Endothelial cell of umbilical vein (primary cell): Measurements from ENCODE around the gene BRICD5.

Experiments
- EZH2 ChIP-seq: IDR thresholded peaks from 2 replicates; pipeline ENCODE4 v1.6.1; 2012; ENCODE audit warnings: borderline replicate concordance, low read depth, mild to moderate bottlenecking, moderate library complexity, low read length, inconsistent platforms; ENCODE audit not compliant: severe bottlenecking
- FOS ChIP-seq: IDR thresholded peaks from 2 replicates; pipeline ENCODE4 v1.6.1; 2011; ENCODE audit warnings: mild to moderate bottlenecking, low read length, moderate library complexity, borderline replicate concordance; ENCODE audit not compliant: insufficient read depth
- GATA2 ChIP-seq: IDR thresholded peaks from 2 replicates; pipeline ENCODE4 v1.7.0; 2011; ENCODE audit warnings: low read depth, mild to moderate bottlenecking, moderate library complexity, mixed read lengths, low read length; ENCODE audit not compliant: insufficient read length, insufficient read depth
- JUN ChIP-seq: IDR thresholded peaks from 2 replicates; pipeline ENCODE4 v1.6.1; 2011; ENCODE audit warnings: borderline replicate concordance, low read depth; ENCODE audit not compliant: insufficient read length, insufficient read depth
- MYC ChIP-seq: IDR thresholded peaks from one replicate; pipeline ENCODE4 v1.6.1; 2011; ENCODE audit warnings: mild to moderate bottlenecking, low read depth, low read length
- POLR2A ChIP-seq: IDR thresholded peaks from 2 replicates; pipeline ENCODE4 v1.6.1; 2012; ENCODE audit warnings: low read depth, mild to moderate bottlenecking, control low read depth, low read length
- POLR2AphosphoS5 ChIP-seq: IDR thresholded peaks from 2 replicates; pipeline ENCODE4 v1.6.1; 2012; ENCODE audit warnings: low read depth, mild to moderate bottlenecking, control low read depth, low read length, moderate library complexity; ENCODE audit not compliant: insufficient read depth
- TF ChIP-seq, protein P1 (sequence below): IDR thresholded peaks from 2 replicates; pipeline ENCODE4 v1.6.1; 2011; ENCODE audit not compliant: insufficient read depth, insufficient read length
- TF ChIP-seq, protein P2 (sequence below), 2 donors: IDR thresholded peaks; 1 replicate in 1 of 2; 2 replicates in 1 of 2; pipeline ENCODE4 v1.5.1; 2011; ENCODE audit warnings: low read length in 2 of 2, mild to moderate bottlenecking in 2 of 2, moderate library complexity in 2 of 2, control low read depth in 1 of 2, inconsistent platforms in 1 of 2, low read depth in 1 of 2; ENCODE audit not compliant: insufficient read depth in 1 of 2; ENCODE audit errors: extremely low read depth in 1 of 2

DNA sequence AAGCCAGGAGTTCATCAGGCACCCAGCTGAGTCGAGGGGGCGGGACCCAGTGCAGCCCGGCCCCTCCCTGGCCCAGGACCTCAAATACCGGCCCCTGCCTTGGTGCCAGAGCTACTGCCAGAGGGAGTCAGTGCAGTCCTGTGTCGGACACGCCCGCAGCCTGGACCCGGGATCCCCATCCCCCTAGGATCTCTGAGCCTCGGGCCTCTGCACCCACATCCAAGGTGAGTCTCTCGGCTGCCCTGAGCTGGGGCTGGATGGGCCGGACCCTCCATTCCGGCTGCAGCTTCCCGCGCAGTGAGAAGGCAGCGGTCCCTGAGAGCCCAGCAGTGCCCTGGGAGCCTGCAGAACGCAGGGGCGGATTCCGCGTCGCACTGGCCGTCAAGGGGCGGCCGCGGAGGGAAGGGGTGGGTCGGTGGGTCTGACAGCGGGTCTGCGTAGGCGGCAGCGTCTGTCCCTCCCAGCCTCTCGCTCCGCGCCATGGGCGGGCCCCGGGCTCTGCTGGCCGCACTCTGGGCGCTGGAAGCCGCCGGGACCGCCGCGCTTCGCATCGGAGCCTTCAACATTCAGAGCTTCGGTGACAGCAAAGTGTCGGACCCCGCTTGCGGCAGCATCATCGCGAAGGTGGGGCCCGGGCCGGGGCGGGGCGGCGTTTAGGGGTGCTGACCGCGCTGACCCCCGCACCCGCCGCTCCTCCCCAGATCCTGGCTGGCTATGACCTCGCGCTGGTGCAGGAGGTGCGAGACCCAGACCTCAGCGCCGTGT lies 25.9 kb upstream of the BRICD5 start, which contains the start of gene DNASE1L2:
- TF ChIP-seq POLR2A (no peak), EZH2 (no peak), MYC (no peak), POLR2AphosphoS5 (no peak), JUN (no peak), GATA2 (no peak), FOS (no peak)
- TF ChIP-seq, protein P1, sequence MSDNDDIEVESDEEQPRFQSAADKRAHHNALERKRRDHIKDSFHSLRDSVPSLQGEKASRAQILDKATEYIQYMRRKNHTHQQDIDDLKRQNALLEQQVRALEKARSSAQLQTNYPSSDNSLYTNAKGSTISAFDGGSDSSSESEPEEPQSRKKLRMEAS = no peak
- TF ChIP-seq, protein P2, sequence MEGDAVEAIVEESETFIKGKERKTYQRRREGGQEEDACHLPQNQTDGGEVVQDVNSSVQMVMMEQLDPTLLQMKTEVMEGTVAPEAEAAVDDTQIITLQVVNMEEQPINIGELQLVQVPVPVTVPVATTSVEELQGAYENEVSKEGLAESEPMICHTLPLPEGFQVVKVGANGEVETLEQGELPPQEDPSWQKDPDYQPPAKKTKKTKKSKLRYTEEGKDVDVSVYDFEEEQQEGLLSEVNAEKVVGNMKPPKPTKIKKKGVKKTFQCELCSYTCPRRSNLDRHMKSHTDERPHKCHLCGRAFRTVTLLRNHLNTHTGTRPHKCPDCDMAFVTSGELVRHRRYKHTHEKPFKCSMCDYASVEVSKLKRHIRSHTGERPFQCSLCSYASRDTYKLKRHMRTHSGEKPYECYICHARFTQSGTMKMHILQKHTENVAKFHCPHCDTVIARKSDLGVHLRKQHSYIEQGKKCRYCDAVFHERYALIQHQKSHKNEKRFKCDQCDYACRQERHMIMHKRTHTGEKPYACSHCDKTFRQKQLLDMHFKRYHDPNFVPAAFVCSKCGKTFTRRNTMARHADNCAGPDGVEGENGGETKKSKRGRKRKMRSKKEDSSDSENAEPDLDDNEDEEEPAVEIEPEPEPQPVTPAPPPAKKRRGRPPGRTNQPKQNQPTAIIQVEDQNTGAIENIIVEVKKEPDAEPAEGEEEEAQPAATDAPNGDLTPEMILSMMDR (IDR thresholded peaks at IDR 0.05; ENCODE audit: extremely low read depth in 1 of 2, insufficient read depth in 1 of 2, low read depth in 1 of 2, low read length in 2 of 2) = no peak
